HG03571 (cell line): ENCODE data around the gene TBC1D22A.
"Not testable (repeated sequence)": the region's sequence is repeated elsewhere in the genome, so short reads cannot be mapped to it uniquely, and the experiment has no call there.

Experiments used
- ATAC-seq: cut with Tn5 transposase; IDR thresholded peaks from one replicate; pipeline ENCODE4 v1.9.1; 2021; ENCODE audit not compliant: unreplicated experiment

Gene TBC1D22A

GRCh38 chr22:47126344-47126811 lies 363.9 kb downstream of the TBC1D22A start:
- no peak for ATAC-seq

- ATAC-seq = no peak
Measured at GRCh38 chr22:47127441-47127871, 365.0 kb downstream of the TBC1D22A start.

- no peak for ATAC-seq
Measured at GRCh38 chr22:47128216-47128615, 365.8 kb downstream of the TBC1D22A start.

GRCh38 chr22:47128622-47129215 lies 366.3 kb downstream of the TBC1D22A start:
- no peak for ATAC-seq

DNA sequence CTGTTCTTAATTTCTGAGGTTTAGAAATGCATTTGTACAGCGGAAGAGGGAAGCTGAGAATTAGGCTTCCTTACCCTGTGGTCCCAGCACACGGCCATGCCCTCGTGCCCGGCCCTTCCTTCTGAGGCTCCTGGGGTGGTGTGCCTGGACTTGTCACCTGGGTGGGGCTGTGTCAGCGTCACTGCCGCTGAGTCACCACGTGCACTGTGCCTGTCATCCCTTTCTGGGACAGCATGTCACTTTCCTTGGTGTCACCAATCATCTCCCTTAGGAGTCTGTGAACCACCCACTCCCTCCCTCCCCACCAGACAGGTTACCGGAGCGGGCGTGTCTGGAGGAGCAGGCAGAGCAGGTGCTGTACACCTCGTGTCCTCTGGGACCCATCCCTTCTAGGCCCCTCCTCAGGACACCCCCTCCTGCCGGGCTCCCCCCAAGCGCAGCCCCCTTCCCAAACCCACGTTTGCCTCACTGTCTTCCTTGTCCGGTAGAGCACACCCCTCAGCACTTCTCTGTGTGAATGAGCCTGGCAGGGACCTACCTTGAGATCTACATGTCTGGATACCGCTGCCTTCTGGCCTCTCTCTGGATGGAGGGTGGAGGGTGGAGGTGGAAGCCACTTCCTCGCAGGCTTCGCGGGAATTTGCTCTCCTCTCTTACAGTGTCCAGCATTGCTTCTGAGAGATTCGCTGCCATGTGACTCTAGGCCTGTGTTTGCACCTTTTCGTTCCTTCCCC lies 367.6 kb downstream of the TBC1D22A start:
- ATAC-seq = no peak

DNA sequence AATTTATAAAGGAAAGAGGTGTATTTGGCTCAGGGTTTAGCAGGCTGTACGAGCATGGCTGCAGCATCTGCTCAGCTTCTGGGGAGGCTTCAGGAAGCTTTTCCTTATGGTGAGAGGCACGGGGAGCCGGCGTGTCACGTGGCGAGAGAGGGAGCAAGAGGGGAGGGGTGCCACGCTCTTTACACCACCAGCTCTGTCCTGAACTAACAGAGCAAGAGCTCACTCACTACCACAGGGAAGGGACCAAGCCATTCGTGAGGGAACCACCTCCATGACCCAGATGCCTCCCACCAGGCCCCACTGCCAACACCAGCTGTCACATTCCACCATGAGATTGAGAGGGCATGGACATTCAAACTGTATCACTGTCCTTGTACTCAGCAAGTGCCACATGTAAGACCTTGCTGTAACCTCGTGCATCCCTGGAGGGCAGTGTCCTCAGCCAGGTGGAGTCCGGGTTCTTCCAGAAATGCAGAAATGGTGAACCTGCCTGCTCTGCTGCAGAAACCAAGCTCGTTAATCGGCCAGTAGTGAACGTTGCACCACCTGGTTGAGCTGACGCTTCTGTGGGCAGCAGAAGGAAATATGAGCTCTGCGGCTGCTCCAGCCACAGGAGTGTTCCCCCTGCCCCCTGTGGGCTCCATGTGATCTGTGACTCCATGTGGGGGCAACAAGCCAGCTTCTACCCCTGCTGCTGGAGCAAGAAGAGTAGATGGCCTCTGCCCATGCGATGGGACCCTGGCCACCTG lies 368.6 kb downstream of the TBC1D22A start:
- no peak for ATAC-seq

DNA sequence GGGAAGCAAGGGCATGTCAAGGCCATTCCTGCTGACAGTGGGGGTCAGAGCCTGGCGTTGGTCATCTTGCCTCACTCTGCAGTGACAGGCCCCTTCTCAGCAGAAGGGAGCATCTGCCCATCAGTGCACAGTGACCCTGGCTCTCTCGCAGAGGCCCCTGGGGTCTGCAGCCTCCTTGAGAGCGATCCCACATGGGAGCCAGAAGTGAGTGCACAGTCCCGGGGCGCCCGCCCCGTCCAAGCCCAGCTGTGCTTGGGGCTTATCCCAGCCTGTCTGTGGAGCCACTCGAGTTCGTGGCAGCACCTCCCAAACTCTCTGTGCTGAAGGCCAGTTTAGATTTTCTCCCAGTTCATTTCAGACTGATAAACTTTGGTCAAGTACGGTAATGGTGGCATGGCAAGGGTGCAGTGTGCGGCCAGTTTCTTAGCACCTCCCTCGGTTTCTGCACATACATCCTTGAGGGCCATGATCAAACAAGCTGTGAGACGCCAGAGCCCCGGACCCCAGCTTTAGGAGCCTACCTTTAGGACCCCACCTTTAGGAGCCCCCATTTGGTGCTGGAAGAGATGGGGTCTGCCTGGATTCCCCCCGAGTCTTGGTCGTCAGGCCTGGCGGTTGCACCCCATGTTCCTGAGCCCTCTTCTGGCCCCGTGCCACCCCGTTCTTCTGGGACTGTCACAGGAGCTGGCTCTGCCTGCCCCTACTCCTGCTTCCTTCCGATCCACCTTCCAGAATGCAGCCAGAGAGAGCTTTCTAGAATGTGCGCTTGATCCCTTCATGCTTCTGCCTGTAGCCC lies 369.4 kb downstream of the TBC1D22A start:
- no peak for ATAC-seq

GRCh38 chr22:47132428-47132825 lies 370.0 kb downstream of the TBC1D22A start:
- no peak for ATAC-seq

- no peak for ATAC-seq
Measured at GRCh38 chr22:47133061-47133969, 370.9 kb downstream of the TBC1D22A start.

- ATAC-seq = no peak
Measured at GRCh38 chr22:47134222-47134621, 371.8 kb downstream of the TBC1D22A start.

- no peak for ATAC-seq
Measured at GRCh38 chr22:47135338-47135737, 372.9 kb downstream of the TBC1D22A start.

DNA sequence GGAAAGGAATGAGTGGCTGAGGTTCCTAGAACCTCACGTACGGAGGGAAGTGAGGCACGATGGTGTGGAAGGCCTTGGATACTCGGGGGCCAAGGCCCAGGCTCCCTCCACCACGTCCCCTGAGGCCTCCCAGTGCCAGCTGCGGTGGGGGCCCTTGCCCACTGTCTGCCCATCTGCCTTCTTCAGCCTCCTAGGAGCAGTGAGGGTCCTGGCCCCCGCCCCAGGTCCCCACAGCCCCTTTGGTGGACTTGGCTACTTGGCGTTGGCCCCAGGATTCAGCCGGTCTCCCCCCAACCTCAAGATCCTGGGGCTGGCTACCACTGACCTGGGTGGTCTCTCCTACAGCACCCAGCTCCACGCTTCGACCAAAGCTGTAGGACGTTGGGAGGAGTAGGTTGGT lies 373.6 kb downstream of the TBC1D22A start:
- no peak for ATAC-seq

- no peak for ATAC-seq
Measured at GRCh38 chr22:47136671-47137070, 374.2 kb downstream of the TBC1D22A start.

DNA sequence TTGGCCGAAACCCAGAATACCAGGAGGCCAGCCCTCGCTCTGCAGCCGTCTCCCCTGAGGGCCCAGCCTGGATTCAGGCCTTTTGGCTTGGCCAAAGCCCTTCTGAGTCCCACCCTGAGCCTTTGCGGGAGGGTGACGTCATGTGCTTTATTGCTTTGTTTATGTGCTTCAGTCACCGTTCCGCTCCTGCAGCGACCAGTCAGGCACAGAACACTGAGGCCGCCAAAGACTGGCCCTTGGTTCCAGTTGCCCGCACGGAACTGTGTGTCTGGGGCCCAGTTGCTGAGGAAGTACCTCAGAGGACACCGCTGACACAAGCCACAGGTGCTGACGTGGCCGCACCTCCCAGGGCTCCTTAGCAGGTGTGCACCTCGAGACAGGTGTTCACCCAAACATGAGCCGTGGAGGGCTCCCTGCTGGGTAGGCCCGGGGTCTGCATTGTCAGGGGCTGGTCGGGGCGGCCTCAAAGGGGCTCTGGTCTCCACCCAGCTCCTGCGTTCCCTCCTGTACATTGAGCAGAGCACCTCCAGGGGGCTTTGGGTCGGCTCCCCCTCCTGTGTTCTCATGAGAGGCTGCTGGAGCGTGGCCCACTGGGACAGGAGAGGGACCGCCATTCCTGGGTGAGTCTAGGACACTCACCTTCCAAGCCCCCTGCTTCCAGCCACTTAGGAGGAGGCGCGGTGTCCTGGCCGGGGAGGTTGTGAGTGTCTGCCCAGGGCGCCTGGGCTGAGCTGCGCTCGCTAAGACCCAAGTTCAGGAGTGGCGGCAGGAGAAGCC lies 376.8 kb downstream of the TBC1D22A start:
- ATAC-seq = no peak

GRCh38 chr22:47139790-47140119 lies 377.3 kb downstream of the TBC1D22A start:
- no peak for ATAC-seq

DNA sequence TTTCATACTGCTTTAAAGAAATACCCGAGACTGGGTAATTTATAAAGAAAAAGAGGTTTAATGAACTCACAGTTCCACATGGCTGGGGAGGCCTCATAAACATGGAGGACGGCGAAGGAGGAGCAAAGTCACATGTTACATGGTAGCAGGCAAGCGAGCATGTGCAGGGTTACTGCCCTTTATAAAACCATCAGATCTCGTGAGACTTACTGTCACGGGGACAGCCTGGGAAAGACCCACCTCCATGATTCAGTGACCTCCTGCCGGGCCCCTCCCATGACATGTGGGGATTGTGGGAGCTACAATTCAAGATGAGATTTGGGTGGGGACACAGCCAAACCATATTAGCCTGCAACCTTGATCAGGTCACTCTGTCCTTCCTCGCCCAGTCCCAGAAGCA lies 378.5 kb downstream of the TBC1D22A start:
- not testable (repeated sequence) for ATAC-seq

GRCh38 chr22:47142427-47143046 lies 380.1 kb downstream of the TBC1D22A start:
- no peak for ATAC-seq

GRCh38 chr22:47143249-47143938 lies 380.9 kb downstream of the TBC1D22A start:
- no peak for ATAC-seq
